OCI-LY1 (cell line): Measurements from ENCODE around the gene GATA3.

Experiments
- H2AFZ ChIP-seq: fragments of 200-600 bp; sonication (generic), shearing (Covaris generic); 2 replicates; pipeline ENCODE4 v1.6.0; 2014; ENCODE audit warnings: antibody characterized with exemption, mild to moderate bottlenecking, low read length
- H3F3A ChIP-seq: fragments of 200-600 bp; sonication (generic), shearing (Covaris generic); 2 replicates; pipeline ENCODE4 v1.6.0; 2014; ENCODE audit warnings: mild to moderate bottlenecking, antibody characterized with exemption, low read length, moderate library complexity; ENCODE audit not compliant: insufficient read depth
- H3K27ac ChIP-seq: fragments of 200-600 bp; sonication (generic); 2 replicates; pipeline ENCODE4 v1.5.1; 2014; ENCODE audit warnings: low read length, mixed run types, mild to moderate bottlenecking, low read depth; ENCODE audit not compliant: poor library complexity, severe bottlenecking
- H3K27me3 ChIP-seq: fragments of 200-600 bp; sonication (generic); 2 replicates; pipeline ENCODE4 v1.6.0; 2014; ENCODE audit warnings: antibody characterized with exemption, mild to moderate bottlenecking, low read length, moderate library complexity; ENCODE audit not compliant: insufficient read depth
- H3K36me3 ChIP-seq: fragments of 200-600 bp; sonication (generic); 2 replicates; pipeline ENCODE4 v1.6.1; 2014; ENCODE audit warnings: mild to moderate bottlenecking, antibody characterized with exemption, low read length, moderate library complexity, mixed read lengths; ENCODE audit not compliant: insufficient read depth
- H3K4me1 ChIP-seq: fragments of 200-600 bp; sonication (generic); 2 replicates; pipeline ENCODE4 v1.5.1; 2014; ENCODE audit warnings: mild to moderate bottlenecking, low read length, moderate library complexity; ENCODE audit not compliant: insufficient read depth, severe bottlenecking
- H3K4me2 ChIP-seq: fragments of 200-600 bp; sonication (generic), shearing (Covaris generic); 2 replicates; pipeline ENCODE4 v1.6.1; 2014; ENCODE audit warnings: low read length
- H3K4me3 ChIP-seq: fragments of 200-600 bp; sonication (generic); 2 replicates; pipeline ENCODE4 v1.5.1; 2014; ENCODE audit warnings: low read length, low read depth, mild to moderate bottlenecking, mixed read lengths; ENCODE audit not compliant: poor library complexity, severe bottlenecking
- H3K79me2 ChIP-seq: fragments of 200-600 bp; shearing (Covaris generic); 2 replicates; pipeline ENCODE4 v1.6.1; 2016; ENCODE audit warnings: mixed run types, low read length, mixed read lengths; ENCODE audit not compliant: insufficient read depth
- H3K9ac ChIP-seq: fragments of 200-600 bp; sonication (generic), shearing (Covaris generic); 2 replicates; pipeline ENCODE4 v1.6.1; 2014; ENCODE audit warnings: mild to moderate bottlenecking, low read length, mixed read lengths
- H3K9me2 ChIP-seq: fragments of 200-600 bp; sonication (generic), shearing (Covaris generic); 2 replicates; pipeline ENCODE4 v1.6.1; 2014; ENCODE audit warnings: low read depth, mild to moderate bottlenecking, low read length, mixed read lengths
- H3K9me3 ChIP-seq: fragments of 200-600 bp; shearing (Covaris generic); 2 replicates; pipeline ENCODE4 v1.6.1; 2014; ENCODE audit warnings: low read length, mixed read lengths
- H4K20me1 ChIP-seq: fragments of 200-600 bp; sonication (generic), shearing (Covaris generic); 2 replicates; pipeline ENCODE4 v1.6.0; 2016; ENCODE audit warnings: mild to moderate bottlenecking, low read length; ENCODE audit not compliant: insufficient read depth
- CTCF ChIP-seq: fragments of 200-600 bp; sonication (generic), shearing (Covaris generic); IDR thresholded peaks from 2 replicates; pipeline ENCODE4 v1.5.1; 2017; ENCODE audit warnings: mild to moderate bottlenecking, antibody characterized with exemption, low read length, moderate library complexity, mixed read lengths
- EZH2 ChIP-seq: fragments of 200-600 bp; sonication (generic), shearing (Covaris generic); IDR thresholded peaks from 2 replicates; pipeline ENCODE4 v1.8.0; 2017; ENCODE audit warnings: borderline replicate concordance, mixed run types, mild to moderate bottlenecking, antibody characterized with exemption, low read length, moderate library complexity, mixed read lengths

GATA3 gene

GRCh38 chr10:8041284-8041991 is 13.1 kb upstream of the GATA3 start:
- Histone ChIP-seq H3K4me3 (no peak overlapping the region), H3K9me3 (no peaks in the 10 kb centered on the region), H3K4me2 (no peak overlapping the region), H2AFZ (no peak overlapping the region), H3F3A (no peaks in the 10 kb centered on the region), H3K36me3 (no peaks in the 10 kb centered on the region), H3K27me3 (no peaks in the 10 kb centered on the region), H3K9me2 (no peaks in the 10 kb centered on the region), H3K9ac (no peak overlapping the region), H3K4me1 (no peaks in the 10 kb centered on the region), H3K79me2 (no peaks in the 10 kb centered on the region), H4K20me1 (no peaks in the 10 kb centered on the region), H3K27ac (no peak overlapping the region)
- TF ChIP-seq CTCF: no peak
- no peak for TF ChIP-seq EZH2

DNA sequence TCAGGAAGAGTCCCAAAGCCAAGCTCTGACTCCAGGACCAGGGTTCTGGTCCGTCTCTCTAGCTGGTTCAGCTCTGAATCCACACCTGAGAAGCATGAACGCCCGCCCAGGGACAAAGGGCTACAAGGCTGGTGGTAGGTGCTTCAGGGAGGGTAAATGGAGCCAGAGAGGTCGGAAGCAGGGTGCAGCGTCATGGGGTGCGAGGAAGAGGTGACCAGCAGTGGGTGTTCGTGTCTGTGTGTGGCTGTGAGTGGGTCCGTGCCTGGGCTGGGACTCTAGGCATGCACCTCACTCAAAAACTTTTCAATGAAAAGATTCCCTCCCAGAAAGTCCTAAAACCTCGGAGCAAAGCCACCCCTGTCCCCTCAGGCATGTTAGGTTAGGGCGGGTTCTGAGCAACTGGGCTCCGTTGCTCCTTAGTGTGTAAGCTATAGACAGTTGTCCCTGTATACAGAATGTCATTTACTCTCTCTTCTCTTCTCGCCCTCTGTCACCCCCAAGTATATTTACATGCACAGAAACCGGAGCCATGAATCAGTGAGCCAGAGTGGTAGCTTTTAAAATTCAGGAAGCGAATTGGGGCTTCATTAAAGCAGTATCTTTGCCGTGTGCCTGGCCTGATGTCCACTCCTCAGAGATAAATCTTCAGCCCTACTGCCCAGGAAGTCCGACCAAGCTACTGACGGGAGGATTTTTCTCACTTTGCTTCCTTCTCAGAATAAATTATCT is 12.3 kb upstream of the GATA3 start:
- Histone ChIP-seq H3K9ac (no peak overlapping the region), H3K4me1 (no peaks in the 10 kb centered on the region), H3K79me2 (no peaks in the 10 kb centered on the region), H3K4me2 (no peak overlapping the region), H3F3A (no peaks in the 10 kb centered on the region), H3K36me3 (no peaks in the 10 kb centered on the region), H3K4me3 (no peak overlapping the region), H4K20me1 (no peaks in the 10 kb centered on the region), H3K27ac (no peak overlapping the region), H3K9me2 (no peaks in the 10 kb centered on the region), H3K9me3 (no peaks in the 10 kb centered on the region), H2AFZ (no peak overlapping the region), H3K27me3 (no peaks in the 10 kb centered on the region)
- TF ChIP-seq EZH2: no peak

- Histone ChIP-seq H2AFZ (no peak overlapping the region), H3K27me3 (no peaks in the 10 kb centered on the region), H3K27ac (no peak overlapping the region), H3K4me1 (no peaks in the 10 kb centered on the region), H3K4me2 (no peak overlapping the region), H3K36me3 (no peaks in the 10 kb centered on the region), H3K9ac (no peak overlapping the region), H3K9me3 (no peaks in the 10 kb centered on the region), H3K79me2 (no peaks in the 10 kb centered on the region), H3K9me2 (no peaks in the 10 kb centered on the region), H4K20me1 (no peaks in the 10 kb centered on the region), H3F3A (no peaks in the 10 kb centered on the region), H3K4me3 (no peak overlapping the region)
- no peak for TF ChIP-seq EZH2
- no peak for TF ChIP-seq CTCF
Measured at GRCh38 chr10:8042721-8043568, 11.5 kb upstream of the GATA3 start.
